GM12865 (cell line): ENCODE measurements around the gene COL27A1.

Source experiments
- DNase-seq: peaks from one replicate; pipeline ENCODE4 v3.0.0; 2010; ENCODE audit warnings: low read depth
- H3K4me3 ChIP-seq: 2 replicates; pipeline ENCODE4 v1.5.1; 2011; ENCODE audit warnings: mild to moderate bottlenecking, low read depth, low read length, control low read depth
- TF ChIP-seq, protein P1 (sequence below): IDR thresholded peaks from 2 replicates; pipeline ENCODE4 v1.5.1; 2011; ENCODE audit warnings: low read length, control low read depth, low read depth, inconsistent platforms; ENCODE audit not compliant: insufficient read depth; ENCODE audit errors: missing control alignments

Gene COL27A1

DNA sequence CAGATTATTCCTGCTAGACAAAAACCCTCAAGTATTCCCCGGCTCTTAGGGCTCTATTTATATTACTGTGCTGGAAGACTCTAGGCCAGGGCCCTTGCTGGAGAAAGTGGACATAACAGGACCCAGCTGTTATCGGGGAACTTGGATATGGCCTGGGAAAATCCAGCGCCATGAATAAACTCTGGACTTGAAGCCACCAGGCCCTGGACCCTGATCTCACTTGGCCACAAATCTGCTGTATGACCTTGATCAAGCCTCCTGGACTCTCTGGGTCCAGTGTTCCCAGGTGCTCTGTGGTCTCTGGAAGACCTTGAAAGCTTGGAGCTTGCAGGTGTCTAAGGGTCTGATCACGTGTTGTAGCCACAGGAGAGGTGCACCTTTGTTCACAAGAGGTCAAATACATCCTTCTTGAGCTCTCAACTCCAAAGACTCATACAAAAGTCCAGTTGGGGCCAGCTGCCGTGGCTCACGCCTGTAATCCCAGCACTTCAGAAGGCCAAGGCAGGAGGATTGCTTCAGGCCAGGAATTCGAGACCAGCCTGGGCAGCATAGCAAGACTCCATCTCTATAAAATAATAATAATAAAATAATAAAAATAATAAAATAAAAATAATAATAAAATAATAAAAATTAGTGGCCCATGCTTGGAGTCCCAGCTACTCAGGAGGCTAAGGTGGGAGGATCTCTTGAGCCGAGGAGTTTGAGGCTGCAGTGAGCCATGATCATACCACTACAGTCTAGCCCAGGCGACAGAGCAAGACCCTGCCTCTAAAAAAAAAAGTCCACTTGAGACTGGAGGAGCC is 26.5 kb downstream of the COL27A1 start:
- DNase-seq: no peak

DNA sequence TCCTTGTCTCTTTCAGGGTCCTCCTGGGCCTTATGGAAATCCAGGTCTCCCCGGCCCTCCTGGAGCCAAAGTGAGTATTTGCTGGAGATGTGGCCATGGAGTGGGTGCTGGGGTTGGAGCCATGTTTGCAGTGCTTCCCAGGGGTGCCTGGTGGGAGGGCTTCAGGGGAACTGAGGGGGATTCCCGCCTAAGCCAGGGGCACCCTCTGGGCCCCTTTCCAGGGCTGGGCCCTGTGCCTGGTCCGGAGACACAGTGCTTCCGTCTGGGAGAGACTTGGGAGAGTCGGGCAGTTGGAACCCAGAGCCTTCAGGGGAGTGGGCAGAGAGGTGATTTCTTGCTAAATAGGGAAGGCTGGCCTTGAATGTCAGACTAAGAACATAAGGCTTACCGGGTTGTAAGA is 27.7 kb downstream of the COL27A1 start:
- no peak for DNase-seq
- TF ChIP-seq, protein P1, sequence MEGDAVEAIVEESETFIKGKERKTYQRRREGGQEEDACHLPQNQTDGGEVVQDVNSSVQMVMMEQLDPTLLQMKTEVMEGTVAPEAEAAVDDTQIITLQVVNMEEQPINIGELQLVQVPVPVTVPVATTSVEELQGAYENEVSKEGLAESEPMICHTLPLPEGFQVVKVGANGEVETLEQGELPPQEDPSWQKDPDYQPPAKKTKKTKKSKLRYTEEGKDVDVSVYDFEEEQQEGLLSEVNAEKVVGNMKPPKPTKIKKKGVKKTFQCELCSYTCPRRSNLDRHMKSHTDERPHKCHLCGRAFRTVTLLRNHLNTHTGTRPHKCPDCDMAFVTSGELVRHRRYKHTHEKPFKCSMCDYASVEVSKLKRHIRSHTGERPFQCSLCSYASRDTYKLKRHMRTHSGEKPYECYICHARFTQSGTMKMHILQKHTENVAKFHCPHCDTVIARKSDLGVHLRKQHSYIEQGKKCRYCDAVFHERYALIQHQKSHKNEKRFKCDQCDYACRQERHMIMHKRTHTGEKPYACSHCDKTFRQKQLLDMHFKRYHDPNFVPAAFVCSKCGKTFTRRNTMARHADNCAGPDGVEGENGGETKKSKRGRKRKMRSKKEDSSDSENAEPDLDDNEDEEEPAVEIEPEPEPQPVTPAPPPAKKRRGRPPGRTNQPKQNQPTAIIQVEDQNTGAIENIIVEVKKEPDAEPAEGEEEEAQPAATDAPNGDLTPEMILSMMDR: no peak
- H3K4me3 ChIP-seq: no peak overlapping the region

More for the DNA sequence above, 26.5 kb downstream of the COL27A1 start:
- H3K4me3 ChIP-seq: no peak overlapping the region
- TF ChIP-seq, protein P1: no peak

DNA sequence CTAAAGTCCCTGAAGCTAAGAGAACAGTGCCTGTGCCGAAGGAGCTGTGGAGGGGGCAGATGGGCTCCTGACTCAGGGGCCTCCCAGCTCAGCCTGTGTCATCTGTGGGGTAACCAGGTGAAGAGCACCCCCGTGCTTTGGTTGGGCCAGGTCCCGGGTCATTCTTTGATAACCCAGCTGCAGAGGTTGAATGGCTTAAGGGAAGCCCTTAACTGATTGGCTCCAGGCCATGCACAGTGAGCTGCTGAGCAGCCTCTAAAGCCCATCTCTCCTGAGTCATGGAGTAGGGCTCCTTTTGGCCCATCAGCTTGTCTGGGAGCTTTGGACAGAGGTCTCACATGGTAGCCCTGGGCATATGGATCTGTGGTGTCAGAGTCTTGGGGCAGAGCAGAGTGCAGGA is 28.7 kb downstream of the COL27A1 start:
- no peak for DNase-seq
- TF ChIP-seq, protein P1: no peak
- no peak overlapping the region for H3K4me3 ChIP-seq

DNA sequence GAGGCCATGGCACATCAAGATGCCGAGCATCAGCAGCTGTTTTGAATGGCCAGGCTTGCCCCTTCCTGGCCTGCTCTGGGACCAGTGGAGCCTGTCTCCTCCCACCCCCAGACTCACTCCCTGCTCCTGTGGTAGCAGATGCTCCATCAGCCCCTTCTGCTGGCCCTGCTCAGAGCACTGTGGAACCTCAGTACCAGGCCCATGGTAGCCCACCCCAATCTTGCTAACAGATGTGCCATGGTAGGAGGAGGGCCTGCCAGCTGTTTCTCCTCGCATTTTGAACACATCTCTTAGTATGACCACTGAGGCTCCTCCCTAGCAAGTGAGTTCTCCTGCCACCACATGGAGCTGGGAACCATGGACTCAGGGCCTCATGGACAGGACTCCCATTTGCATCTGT is 29.5 kb downstream of the COL27A1 start:
- DNase-seq: no peak
- TF ChIP-seq, protein P1: no peak
- H3K4me3 ChIP-seq: no peak overlapping the region

DNA sequence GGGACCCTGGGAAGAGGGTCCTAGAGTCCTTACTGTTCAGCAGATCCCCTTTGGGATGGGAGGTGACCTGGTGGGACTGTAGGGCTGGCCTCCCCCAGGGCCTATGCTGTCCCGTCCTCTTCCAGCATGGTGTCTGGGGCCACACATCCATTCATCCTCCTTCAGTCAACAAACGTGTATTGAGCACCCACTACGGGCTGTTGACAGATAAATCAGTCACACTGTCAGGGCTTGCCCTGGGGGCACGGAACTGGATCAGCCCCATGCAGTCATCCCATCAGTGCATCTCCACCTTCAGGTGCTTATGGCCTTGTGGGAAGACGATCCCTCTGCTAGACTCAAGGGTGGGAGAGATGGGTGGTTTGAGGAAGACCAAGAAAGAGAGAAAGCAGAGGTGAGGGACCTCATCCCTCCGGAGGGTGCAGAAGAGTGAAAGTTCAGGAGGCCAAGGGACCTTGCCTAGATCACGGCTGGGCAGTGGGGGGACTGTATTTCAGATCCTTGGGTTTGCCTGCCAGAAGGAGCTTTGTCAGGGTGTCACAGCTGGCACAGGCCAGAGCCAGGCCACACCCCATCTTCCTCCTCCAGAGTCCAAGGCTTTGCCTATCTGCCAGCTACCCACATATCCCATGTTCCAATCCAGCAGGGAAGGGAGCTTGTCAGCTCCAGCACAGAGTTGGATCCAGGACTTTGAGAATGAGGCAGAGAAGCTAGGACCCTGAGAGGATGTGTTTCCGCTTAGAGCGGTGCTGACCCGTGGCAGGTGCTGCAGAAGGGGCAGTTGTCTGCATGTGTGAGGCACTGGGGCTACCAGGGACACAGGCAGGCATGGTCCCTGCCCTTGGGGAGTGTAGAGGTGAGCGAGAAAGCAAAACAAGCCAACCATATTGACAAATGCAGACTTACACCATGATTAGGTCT is 30.5 kb downstream of the COL27A1 start:
- no peak for DNase-seq
- H3K4me3 ChIP-seq: no peak overlapping the region
- TF ChIP-seq, protein P1: no peak

DNA sequence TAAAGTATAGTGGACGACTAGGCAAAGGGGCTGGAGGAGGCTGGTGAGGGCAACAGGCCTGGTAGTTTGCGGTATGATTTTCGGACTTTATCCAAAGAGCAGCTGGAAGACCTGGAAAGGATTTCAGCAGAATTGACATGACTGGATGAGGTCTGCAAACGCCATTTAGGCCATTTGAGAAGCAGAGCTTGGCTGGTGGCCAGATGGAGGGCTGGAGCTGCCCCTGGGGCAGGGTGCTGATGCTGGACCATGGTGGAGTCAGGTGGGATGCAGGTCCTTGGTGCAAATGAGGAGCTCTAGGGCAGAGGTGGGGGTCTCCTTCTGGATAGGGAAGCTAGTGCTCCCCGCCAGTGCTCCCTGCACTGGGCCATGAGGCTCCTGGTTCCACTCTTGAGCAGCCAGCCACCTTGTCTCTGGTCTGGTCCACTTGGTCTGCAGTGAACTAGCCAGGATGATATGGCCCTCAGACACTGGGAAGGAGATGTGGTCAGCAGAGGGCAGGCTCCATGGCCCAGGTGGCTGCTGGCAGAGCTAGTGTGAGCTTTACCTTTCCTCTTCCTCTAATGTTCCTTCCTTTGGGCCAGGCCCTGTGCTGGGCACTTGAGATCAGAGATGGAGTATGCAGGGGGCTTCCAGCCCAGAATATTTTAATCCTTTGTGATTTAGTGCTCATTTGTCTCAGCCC is 31.4 kb downstream of the COL27A1 start:
- no peak for DNase-seq
- TF ChIP-seq, protein P1: no peak
- H3K4me3 ChIP-seq: no peak overlapping the region
